Aortic smooth muscle cell (primary cell): ENCODE results near the gene WHRN. TPM values are rescaled to one million over a fixed set of nuclear protein-coding genes. Genes with fewer than 3 reads are reported as not detected.

Source experiments
- total RNA-seq: library from RNA; depleted of rRNA; stranded (reverse); fragments of >200 nt; gene quantifications from 2 replicates; pipeline ENCODE4 v1.2.3, GENCODE V29; 2014

The WHRN gene
- total RNA-seq = 0.25 and 0.53 TPM in 2 replicates

DNA sequence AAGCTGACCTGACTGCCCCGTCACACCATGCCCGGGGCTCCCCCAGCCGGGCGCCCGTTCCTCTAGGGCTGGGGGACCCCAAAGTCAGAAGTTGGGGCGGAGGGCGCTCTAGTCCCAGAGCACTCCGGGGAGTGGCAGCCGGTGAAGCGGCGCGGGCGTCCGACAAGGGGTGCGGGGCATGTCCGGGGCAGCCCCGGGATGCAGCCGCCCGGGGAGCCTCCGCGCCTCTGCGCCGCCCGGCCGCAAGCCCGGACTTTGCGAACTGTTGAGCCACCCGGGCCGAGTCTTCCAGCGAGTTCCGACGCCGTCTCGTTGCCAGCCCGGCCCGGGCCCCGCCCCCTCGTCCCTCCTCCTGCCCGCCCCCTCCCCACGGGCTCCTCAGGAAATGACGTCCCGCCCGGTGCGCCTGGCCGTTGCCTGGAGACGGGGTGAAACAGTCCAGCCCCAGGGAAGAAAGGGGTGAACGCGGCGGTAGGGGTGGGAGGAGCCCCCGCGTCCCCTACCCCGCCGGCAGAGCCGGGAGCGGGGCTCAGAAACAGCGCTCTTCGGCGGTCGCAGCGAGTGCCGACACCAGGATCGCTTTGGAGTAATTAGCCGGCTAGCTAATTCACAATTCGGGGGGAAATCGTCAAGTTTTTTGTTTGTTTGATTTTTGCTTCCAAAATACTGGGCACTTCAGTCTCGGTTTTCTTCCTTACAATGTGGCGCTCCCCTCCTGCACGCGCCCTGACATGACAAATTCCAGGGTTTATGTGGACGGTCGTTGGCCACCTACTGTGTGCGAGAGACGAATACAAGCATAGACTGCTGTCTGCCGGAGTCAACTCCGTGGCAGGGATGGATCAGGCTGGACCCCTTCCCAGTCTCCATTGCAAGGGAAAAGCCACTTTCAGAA is at the start of gene WHRN:
Gene WHRN (minus strand): TSS at position 287 of the 895 bp plus-strand sequence. CDS start 672 bp downstream, outside the sequence.

DNA sequence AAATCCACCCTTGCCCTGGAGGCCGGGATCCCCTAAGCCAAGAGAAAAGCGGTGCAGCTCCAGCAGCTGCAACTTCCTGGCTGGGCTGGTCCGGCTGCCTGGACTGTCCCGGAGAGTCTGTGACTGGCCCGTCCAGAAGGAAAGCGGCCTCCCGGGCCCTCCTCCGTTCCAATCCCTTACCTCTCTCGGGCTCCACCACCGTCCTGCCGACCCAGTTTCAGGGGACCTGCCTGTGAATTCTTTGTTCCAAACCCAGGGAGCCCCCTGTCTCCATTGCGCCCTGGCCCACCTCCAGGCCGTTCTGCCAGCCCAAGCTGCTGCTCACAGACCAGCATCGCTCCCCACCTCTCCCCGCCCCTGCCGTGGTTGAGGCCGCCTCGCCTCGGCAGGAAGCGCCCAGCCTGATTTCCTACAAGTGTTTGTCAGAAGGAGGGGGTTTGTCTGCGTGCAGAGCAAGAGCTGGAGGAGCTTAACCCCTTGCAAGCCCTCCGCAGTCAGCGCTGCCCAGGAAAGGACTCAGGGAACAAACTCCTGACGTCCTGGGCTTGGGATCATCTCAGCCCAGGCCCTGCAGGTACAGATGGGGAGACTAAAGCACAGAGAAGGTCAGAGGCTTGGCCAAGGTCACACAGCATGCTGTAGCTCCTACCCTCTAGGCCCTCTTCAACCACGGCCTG is 117.5 kb downstream of the WHRN start, which contains the start of gene AKNA:
Gene AKNA (minus strand): TSS at position 303 of the 677 bp plus-strand sequence. CDS start 6,649 bp downstream, outside the sequence.

Other genes with a start within 250 kb of the WHRN start
- not detected in 2 replicates for gene ORM1, start 182.4 kb downstream of the WHRN start, total RNA-seq
- gene ORM2, start 175.6 kb downstream of the WHRN start, total RNA-seq = not detected in 2 replicates
- gene AKNA, start 117.5 kb downstream of the WHRN start, total RNA-seq = 4.2 and 8.0 TPM in 2 replicates
- gene ATP6V1G1, start 82.3 kb upstream of the WHRN start, total RNA-seq = 138 and 169 TPM in 2 replicates
- gene TMEM268, start 105.8 kb upstream of the WHRN start, total RNA-seq = 2.5 and 3.3 TPM in 2 replicates
- gene TEX53, start 152.3 kb upstream of the WHRN start, total RNA-seq = not detected in 2 replicates
- not detected in 2 replicates for gene TEX48, start 176.7 kb upstream of the WHRN start, total RNA-seq